CD4-positive, alpha-beta T cell treated with Interferon alpha-2 for 1 hour (primary cell): Measurements from ENCODE around the gene PACRGL.
A peak's percentile ranks its signal among the peaks of the same experiment; 100 is the strongest.
"Not testable (repeated sequence)": the region's sequence is repeated elsewhere in the genome, so short reads cannot be mapped to it uniquely, and the experiment has no call there.

Experiments used
- DNase-seq, 2 donors: peaks; one replicate each; pipeline ENCODE4 v3.0.0-alpha.2; 2020 to 2022

Gene PACRGL

GRCh38 chr4:20724915-20725314 is 24.7 kb downstream of the PACRGL start:
- no peak for DNase-seq

- no peak for DNase-seq
Observed at GRCh38 chr4:20735931-20736330, 35.7 kb downstream of the PACRGL start.

- DNase-seq, result not testable (repeated sequence)
Observed at GRCh38 chr4:20746000-20746399, 45.7 kb downstream of the PACRGL start.

GRCh38 chr4:20752641-20753040 is 52.4 kb downstream of the PACRGL start:
- DNase-seq, result no peak

GRCh38 chr4:20754036-20754435 is 53.8 kb downstream of the PACRGL start:
- no peak for DNase-seq

- no peak for DNase-seq
Observed at GRCh38 chr4:20760053-20760452, 59.8 kb downstream of the PACRGL start.

- no peak for DNase-seq
Observed at GRCh38 chr4:20761382-20761781, 61.1 kb downstream of the PACRGL start.

- no peak for DNase-seq
Observed at GRCh38 chr4:20761826-20762225, 61.6 kb downstream of the PACRGL start.

- DNase-seq, result no peak
Observed at GRCh38 chr4:20764366-20764992, 64.2 kb downstream of the PACRGL start.

- DNase-seq, result peak in 1 of 2 donors; percentile 42
Observed at GRCh38 chr4:20773144-20773997, 73.1 kb downstream of the PACRGL start.

- DNase-seq, result no peak
Observed at GRCh38 chr4:20778896-20779295, 78.6 kb downstream of the PACRGL start.

- DNase-seq, result not testable (repeated sequence)
Observed at GRCh38 chr4:20783134-20783533, 82.9 kb downstream of the PACRGL start.

- no peak for DNase-seq
Observed at GRCh38 chr4:20787940-20788665, 87.8 kb downstream of the PACRGL start.
